ENCODE data around the gene CREB3. TPM values are rescaled to one million over a fixed set of nuclear protein-coding genes. Genes with fewer than 3 reads are reported as not detected.

Gene CREB3
- total RNA-seq, 1 experiment from 2014 or later, result 22.4 TPM

- DNase-seq (ENCODE audit: extremely low read depth, low read depth), result no peak
Observed at GRCh38 chr9:35771075-35771433, 38.6 kb downstream of the CREB3 start.

DNA sequence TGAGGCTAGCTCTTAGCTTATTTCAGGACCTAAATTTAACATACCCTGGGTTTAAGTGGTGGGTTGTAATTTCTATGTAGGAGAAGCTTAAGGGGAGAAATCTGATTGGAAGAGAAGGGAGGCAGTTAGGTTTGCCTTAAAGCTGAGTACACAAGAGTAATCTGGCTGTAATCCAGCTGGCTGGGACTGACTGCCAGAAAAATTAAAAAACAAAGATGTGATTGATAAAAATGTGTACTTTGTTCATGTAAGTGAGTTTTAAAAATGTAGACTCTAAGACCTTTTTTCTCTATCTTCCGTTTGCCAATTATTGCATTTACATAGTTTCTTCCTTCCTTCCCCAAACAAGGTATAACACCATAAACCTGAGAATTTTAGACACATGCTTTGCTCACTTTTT is 39.1 kb downstream of the CREB3 start:
- DNase-seq (ENCODE audit: extremely low read depth, low read depth), result no peak

GRCh38 chr9:35771943-35772342 is 39.5 kb downstream of the CREB3 start:
- no peak for DNase-seq (ENCODE audit: extremely low read depth, low read depth)

- DNase-seq (ENCODE audit: extremely low read depth, low read depth), result no peak
Observed at GRCh38 chr9:35774907-35775635, 42.6 kb downstream of the CREB3 start.

- DNase-seq (ENCODE audit: extremely low read depth, low read depth), result no peak
Observed at GRCh38 chr9:35776018-35776417, 43.6 kb downstream of the CREB3 start.

DNA sequence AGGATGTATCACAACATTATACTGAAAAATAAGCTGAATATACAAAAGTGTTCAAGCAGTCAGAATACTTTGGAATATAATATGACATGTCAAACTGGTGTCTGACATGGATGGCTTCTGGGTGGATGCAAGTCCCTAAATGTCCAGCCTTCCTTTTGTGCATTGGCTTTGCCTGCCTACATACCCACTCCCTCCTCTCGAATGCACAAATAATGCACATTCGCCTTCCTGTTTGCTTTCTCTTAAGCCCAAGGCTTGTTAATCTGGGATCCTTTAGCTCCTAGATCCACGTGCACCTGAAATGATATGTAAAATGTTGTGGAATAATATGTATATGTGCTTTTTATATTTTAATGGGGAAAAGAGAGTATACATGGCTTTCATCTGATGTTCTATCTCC is 46.0 kb downstream of the CREB3 start:
- no peak for DNase-seq (ENCODE audit: extremely low read depth, low read depth)

DNA sequence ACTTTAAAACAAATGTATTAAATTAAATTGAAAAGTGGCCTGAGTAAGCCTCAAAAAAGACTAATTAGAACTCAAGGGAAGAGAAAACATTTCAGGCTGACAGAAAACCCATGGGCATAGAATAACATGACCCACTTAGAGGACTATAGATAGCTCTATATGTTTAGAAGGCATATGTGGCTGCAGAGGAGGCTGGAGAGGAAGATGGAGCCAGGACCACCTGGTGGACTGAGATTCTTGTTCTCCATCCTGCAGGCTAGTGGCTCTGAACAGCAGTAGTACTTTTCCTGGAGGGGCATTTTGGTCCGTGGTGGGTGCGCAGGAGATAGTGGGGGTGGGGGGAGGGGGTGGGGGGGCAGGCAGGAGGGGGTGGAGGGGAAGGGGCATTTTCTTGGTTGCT is 48.6 kb downstream of the CREB3 start:
- no peak for DNase-seq (ENCODE audit: extremely low read depth, low read depth)

DNA sequence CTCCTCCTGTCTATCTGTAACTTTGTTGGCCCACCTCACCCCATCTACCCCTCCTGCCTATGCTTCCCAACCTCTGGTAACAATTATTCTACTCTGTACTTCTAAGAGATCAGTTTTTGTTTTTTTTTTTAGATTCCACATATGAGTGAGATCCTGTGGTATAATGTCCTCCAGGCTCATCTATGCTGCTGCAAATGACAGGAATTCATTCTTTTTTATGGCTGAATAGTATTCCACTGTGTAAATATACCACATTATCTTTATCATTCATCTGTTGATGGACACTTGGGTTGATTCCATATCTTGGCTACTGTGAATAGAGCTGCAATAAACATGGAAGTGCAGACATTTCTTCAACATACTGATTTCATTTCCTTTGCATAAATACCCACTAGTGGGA is 51.0 kb downstream of the CREB3 start:
- DNase-seq (ENCODE audit: extremely low read depth, low read depth), result no peak

Small RNA genes lying within 50 kb of the gene (small RNA-seq; reads per million reads assigned to genes)
- 0 to 0.02 reads per million in 2 experiments for gene MIR6853

Other genes starting within 250 kb of the CREB3 start
- gene RUSC2, start 242.6 kb upstream of the CREB3 start, total RNA-seq (2014; rRNA removed; shearing (Covaris generic)), result 10.1 and 10.9 TPM in 2 replicates
- gene TESK1, start 127.4 kb upstream of the CREB3 start, total RNA-seq (2014; rRNA removed; shearing (Covaris generic)), result 7.8 and 8.5 TPM in 2 replicates
- not detected in 2 replicates for gene CD72, start 114.3 kb upstream of the CREB3 start, total RNA-seq (2014; rRNA removed; shearing (Covaris generic))
- gene SIT1, start 81.7 kb upstream of the CREB3 start, total RNA-seq (2014; rRNA removed; shearing (Covaris generic)), result not detected in 2 replicates
- gene RMRP, start 74.6 kb upstream of the CREB3 start, total RNA-seq (2014; rRNA removed; shearing (Covaris generic)), result 9,964 and 10,171 TPM in 2 replicates
- gene CCDC107, start 74.4 kb upstream of the CREB3 start, total RNA-seq (2014; rRNA removed; shearing (Covaris generic)), result 6.3 and 8.4 TPM in 2 replicates
- 5.0 and 7.5 TPM in 2 replicates for gene ARHGEF39, start 67.5 kb upstream of the CREB3 start, total RNA-seq (2014; rRNA removed; shearing (Covaris generic))
- gene CA9, start 58.7 kb upstream of the CREB3 start, total RNA-seq (2014; rRNA removed; shearing (Covaris generic)), result 10.1 and 13.7 TPM in 2 replicates
- 36.3 and 40.7 TPM in 2 replicates for gene TPM2, start 42.7 kb upstream of the CREB3 start, total RNA-seq (2014; rRNA removed; shearing (Covaris generic))
- gene TLN1, start 471 bp upstream of the CREB3 start, total RNA-seq (2014; rRNA removed; shearing (Covaris generic)), result 44.8 TPM in 2 replicates
- gene GBA2, start 16.6 kb downstream of the CREB3 start, total RNA-seq (2014; rRNA removed; shearing (Covaris generic)), result 19.8 and 24.0 TPM in 2 replicates
- 13.0 and 15.0 TPM in 2 replicates for gene RGP1, start 16.6 kb downstream of the CREB3 start, total RNA-seq (2014; rRNA removed; shearing (Covaris generic))
- gene MSMP, start 21.6 kb downstream of the CREB3 start, total RNA-seq (2014; rRNA removed; shearing (Covaris generic)), result 1.1 TPM in 1 of 2 replicates, not detected in the other
- 1.7 and 7.0 TPM in 2 replicates for gene NPR2, start 58.9 kb downstream of the CREB3 start, total RNA-seq (2014; rRNA removed; shearing (Covaris generic))
- gene SPAG8, start 79.6 kb downstream of the CREB3 start, total RNA-seq (2014; rRNA removed; shearing (Covaris generic)), result 0.14 and 0.47 TPM in 2 replicates
- 18.2 and 22.8 TPM in 2 replicates for gene HINT2, start 82.4 kb downstream of the CREB3 start, total RNA-seq (2014; rRNA removed; shearing (Covaris generic))
- not detected in 2 replicates for gene FAM221B, start 96.1 kb downstream of the CREB3 start, total RNA-seq (2014; rRNA removed; shearing (Covaris generic))
- 1.2 and 1.4 TPM in 2 replicates for gene TMEM8B, start 96.6 kb downstream of the CREB3 start, total RNA-seq (2014; rRNA removed; shearing (Covaris generic))
- gene OR13J1, start 137.7 kb downstream of the CREB3 start, total RNA-seq (2014; rRNA removed; shearing (Covaris generic)), result not detected in 2 replicates
- 1.4 and 3.2 TPM in 2 replicates for gene HRCT1, start 173.5 kb downstream of the CREB3 start, total RNA-seq (2014; rRNA removed; shearing (Covaris generic))
- 0.46 TPM in 1 of 2 replicates, not detected in the other for gene SPAAR, start 176.8 kb downstream of the CREB3 start, total RNA-seq (2014; rRNA removed; shearing (Covaris generic))
- gene OR2S2, start 225.5 kb downstream of the CREB3 start, total RNA-seq (2014; rRNA removed; shearing (Covaris generic)), result not detected in 2 replicates